ENCODE measurements around the gene RHEB.

- no peak for TF ChIP-seq CTCF (IDR thresholded peaks at IDR 0.05)
- TF ChIP-seq POLR2A (IDR thresholded peaks at IDR 0.05) = no peak
Measured at GRCh38 chr7:151503902-151504714, 15.6 kb downstream of the RHEB start.

Measured in heart left ventricle (tissue), 13 donors.